HepG2 (cell line): ENCODE data around the gene PAK2. TPM values are rescaled to one million over a fixed set of nuclear protein-coding genes. Genes with fewer than 3 reads are reported as not detected.

Source experiments
- ATAC-seq: fragments of 200-7000 bp; cut with Tn5 transposase; 3 replicates; pipeline ENCODE4 v1.9.1; 2020; ENCODE audit warnings: mild to moderate bottlenecking, moderate library complexity
- BruUV-seq: library from RNA; stranded (reverse); fragments of 400-500 nt; replicated peaks from 2 replicates; lab custom pipeline; 2021; lab: Mats Ljungman, UMichigan
- CTCF ChIA-PET: fragments of 300-600 bp; formaldehyde crosslinking; extraction: SDS; loops from one replicate; lab custom pipeline; 2021; ENCODE audit warnings: low total read pairs, inconsistent platforms, low intra/inter-chr PET ratio; lab: Yijun Ruan, JAX
- POLR2A ChIA-PET: fragments of 350-600 bp; sonication (Branson Sonifier 250); formaldehyde crosslinking; loops from one replicate; lab custom pipeline; 2020; ENCODE audit warnings: antibody characterized with exemption, inconsistent platforms; lab: Yijun Ruan, JAX
- DNase-seq: peaks from one replicate; pipeline ENCODE4 v3.0.0-alpha.2; 2015; ENCODE audit warnings: low spot score
- FAIRE-seq: peaks from 3 replicates; lab custom pipeline; 2011; peaks lifted over from hg19 to GRCh38; lab: Jason Lieb, UNC
- H2AFZ ChIP-seq: one replicate; pipeline ENCODE4 v1.6.1; 2011; ENCODE audit warnings: low read length, inconsistent platforms
- H3K27ac ChIP-seq: fragments of 300-600 bp; 3 replicates; pipeline ENCODE4 v1.8.0; 2011; ENCODE audit warnings: mixed run types, mild to moderate bottlenecking, mixed read lengths, low read length, inconsistent platforms; ENCODE audit not compliant: insufficient read depth; ENCODE audit errors: extremely low read length
- H3K27me3 ChIP-seq, 2 experiments: fragments of 200-600 bp in 1 of 2; 2 replicates in 1 of 2; 3 replicates in 1 of 2; pipeline versions ENCODE4 v1.6.0 to v1.8.0; 2011; ENCODE audit warnings: low read length in 2 of 2, mild to moderate bottlenecking in 2 of 2, moderate library complexity in 2 of 2, inconsistent platforms in 1 of 2; ENCODE audit not compliant: insufficient read depth in 2 of 2, control insufficient read depth in 1 of 2
- H3K36me3 ChIP-seq, 2 experiments: fragments of 200-600 bp in 1 of 2; replicated peaks in 1 of 2; 2 replicates in 1 of 2; 3 replicates in 1 of 2; pipeline versions ENCODE4 v1.5.1 to v1.8.0; 2011; ENCODE audit warnings: low read length in 2 of 2, inconsistent platforms in 1 of 2; ENCODE audit not compliant: insufficient read depth in 2 of 2, control insufficient read depth in 1 of 2
- H3K4me1 ChIP-seq: 2 replicates; pipeline ENCODE4 v1.5.1; 2012; ENCODE audit warnings: low read length, inconsistent platforms; ENCODE audit not compliant: insufficient read depth
- H3K4me2 ChIP-seq: 2 replicates; pipeline ENCODE4 v1.6.0; 2011; ENCODE audit warnings: low read depth, low read length, inconsistent platforms
- H3K4me3 ChIP-seq, 3 experiments: fragments of 200-600 bp in 1 of 3; sonication (generic), shearing (Covaris generic) in 1 of 3; replicated peaks in 1 of 3; 2 replicates each; pipeline ENCODE4 v1.5.1; 2011 to 2016; ENCODE audit warnings: low read length in 3 of 3, inconsistent platforms in 2 of 3, low read depth in 2 of 3, mild to moderate bottlenecking in 2 of 3, control low read depth in 1 of 3, mixed read lengths in 1 of 3; ENCODE audit not compliant: insufficient read depth in 1 of 3
- H3K79me2 ChIP-seq: one replicate; pipeline ENCODE4 v1.6.1; 2011; ENCODE audit warnings: low read length, inconsistent platforms; ENCODE audit not compliant: insufficient read depth
- H3K9ac ChIP-seq: 2 replicates; pipeline ENCODE4 v1.6.0; 2011; ENCODE audit warnings: mild to moderate bottlenecking, low read depth, low read length, inconsistent platforms; ENCODE audit not compliant: insufficient read depth
- H3K9me3 ChIP-seq: 2 replicates; pipeline ENCODE4 v1.5.1; 2012; ENCODE audit warnings: mild to moderate bottlenecking, low read length
- H4K20me1 ChIP-seq: 2 replicates; pipeline ENCODE4 v1.6.0; 2011; ENCODE audit warnings: inconsistent platforms, mild to moderate bottlenecking, low read length, moderate library complexity; ENCODE audit not compliant: insufficient read depth
- FOSL1 ChIP-seq: sonication (generic); formaldehyde crosslinking; IDR thresholded peaks from 2 replicates; pipeline ENCODE4 v1.9.0; 2021; ENCODE audit warnings: missing genetic modification reagents, borderline replicate concordance
- FOSL2 ChIP-seq: sonication (generic); formaldehyde crosslinking; IDR thresholded peaks from 2 replicates; pipeline ENCODE4 v1.4.0; 2020; ENCODE audit warnings: missing genetic modification reagents
- MAFF ChIP-seq: IDR thresholded peaks from 2 replicates; pipeline ENCODE4 v1.6.1; 2011; ENCODE audit warnings: low read depth, low read length, improper control_type of control experiment
- MAFK ChIP-seq, 2 experiments: IDR thresholded peaks in 1 of 2; conservative IDR thresholded peaks in 1 of 2; 2 replicates each; pipeline ENCODE4 v1.6.1; 2011; ENCODE audit warnings: improper control_type of control experiment in 2 of 2, low read length in 2 of 2
- SOX13 ChIP-seq, 3 experiments: fragments of 450-650 bp in 1 of 3; sonication (generic) in 1 of 3; formaldehyde crosslinking in 1 of 3; IDR thresholded peaks in 2 of 3; conservative IDR thresholded peaks in 1 of 3; 2 replicates each; pipeline versions ENCODE4 v1.5.0 to v1.6.1; 2016 to 2020; ENCODE audit warnings: antibody characterized with exemption in 1 of 3, mild to moderate bottlenecking in 1 of 3, missing compliant biosample characterization in 1 of 3, missing genetic modification reagents in 1 of 3, moderate library complexity in 1 of 3
- TEAD3 ChIP-seq: optimal IDR thresholded peaks from 2 replicates; pipeline ENCODE3; 2016; ENCODE audit warnings: borderline replicate concordance
- ZSCAN25 ChIP-seq: sonication (generic); formaldehyde crosslinking; IDR thresholded peaks from 2 replicates; pipeline ENCODE4 v1.8.0; 2022; ENCODE audit warnings: mild to moderate bottlenecking, missing genetic modification reagents
- WGBS: methylation state at CpG from one replicate; pipeline ENCODE4 v1.1.6; 2017; ENCODE audit warnings: low lambda C conversion rate; 5-methylcytosine and 5-hydroxymethylcytosine counted together
- in situ Hi-C: cut with HindIII; loops from 2 replicates; pipeline ENCODE4 v1.10.0; 2017; ENCODE audit warnings: low pct_unique_long_range_greater_than_20kb; ENCODE audit not compliant: extremely low pct_ligation_motif_present
- intact Hi-C: fragments of 100-400 bp; cut with micrococcal nuclease; formaldehyde crosslinking; loops from one replicate; pipeline ENCODE4 v1.10.0; 2022; ENCODE audit not compliant: unreplicated experiment
- polyA plus RNA-seq, 8 experiments: library from polyadenylated mRNA; depleted of rRNA in 3 of 8; stranded (reverse) in 7 of 8; unstranded in 1 of 8; fragments of >200 nt; fragmentation: Illumina TruSeq in 4 of 8; extraction: Trizol in 4 of 8; gene quantifications; 2 replicates each; pipeline versions ENCODE4 v1.2.1 to v1.2.3, GENCODE V29; 2011 to 2016; ENCODE audit warnings: low read depth in 4 of 8, missing spikeins in 1 of 8, mixed read lengths in 1 of 8; ENCODE audit not compliant: insufficient read depth in 1 of 8
- total RNA-seq, 5 experiments: library from RNA; depleted of rRNA; stranded (reverse); fragments of >200 nt; fragmentation: Illumina TruSeq; extraction: Trizol; gene quantifications; 2 replicates each; pipeline ENCODE4 v1.2.3, GENCODE V29; 2016; ENCODE audit warnings: low read depth in 1 of 5
- TF ChIP-seq, protein P1 (sequence below): IDR thresholded peaks from 2 replicates; pipeline ENCODE4 v1.6.1; 2016
- TF ChIP-seq, protein P2 (sequence below): IDR thresholded peaks from 2 replicates; pipeline ENCODE4 v1.4.0; 2020; ENCODE audit warnings: mild to moderate bottlenecking, missing genetic modification reagents

Gene PAK2
- total and polyA plus RNA-seq, 2 of the 13 experiments (the other 11 are each of a cell fraction or from before 2014, with no cell fraction given), result 23.0 to 24.7 TPM

DNA sequence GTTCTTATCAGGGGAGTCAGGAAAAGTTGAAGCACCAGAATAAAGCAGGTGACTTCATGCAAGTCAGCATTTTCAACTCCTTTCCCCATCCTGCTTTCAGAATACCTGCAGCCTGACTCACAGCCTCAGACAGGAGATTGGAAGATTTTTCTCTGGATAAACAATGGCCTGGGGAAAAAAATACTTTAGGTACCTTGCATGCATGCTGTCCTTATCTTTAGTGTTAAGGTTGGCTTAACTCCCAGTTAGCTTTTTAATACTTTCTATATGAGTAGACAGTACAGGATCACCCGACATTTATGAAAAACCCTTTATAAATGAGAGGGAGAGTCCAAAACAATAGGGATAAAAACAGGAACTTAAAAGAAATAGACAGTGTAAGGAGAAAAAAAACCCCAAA, 53.6 kb downstream of the PAK2 start:
- Histone ChIP-seq H3K9ac (no peak overlapping the region), H3K27ac (peak overlapping the region; percentile 22), H3K4me3 (no peak overlapping the region), H2AFZ (no peak overlapping the region), H3K79me2 (peaks cover 29% of the 10 kb centered on the region), H3K4me1 (peaks cover 40% of the 10 kb centered on the region), H3K4me2 (no peak overlapping the region), H4K20me1 (peaks cover 15% of the 10 kb centered on the region; the same call in 1 of the 2 replicates), H3K9me3 (0 out of 2 replicates have a peak, but pooled peaks cover 3% of the 10 kb centered on the region), H3K36me3 (peaks cover 4 to 16% of the 10 kb centered on the region in 2 experiments; a peak in 2 of 5 replicates), H3K27me3 (no peaks in the 10 kb centered on the region)
- DNase-seq, result peak; percentile 84
- ChIA-PET CTCF (no interaction called here), POLR2A (no interaction called here)
- TF ChIP-seq MAFK (conservative IDR thresholded peaks at IDR 0.05 in 1 of 2, IDR thresholded peaks at IDR 0.05 in 1 of 2; ENCODE audit: low read length in 2 of 2) (peak; percentile 95 to 99), FOSL1 (CRISPR knock-in tag) (peak; percentile 49; the same call in 1 of the 2 replicates), MAFF (peak; percentile 96), FOSL2 (CRISPR knock-in tag) (peak; percentile 90), SOX13 (IDR thresholded peaks at IDR 0.05) (no peak), SOX13 (CRISPR knock-in tag; conservative IDR thresholded peaks at IDR 0.05 in 1 of 2, IDR thresholded peaks at IDR 0.05 in 1 of 2) (peak in 1 of 2 experiments; percentile 24; a peak in 1 of 4 replicates), ZSCAN25 (CRISPR knock-in tag) (no peak), TEAD3 (peak; percentile 69)
- TF ChIP-seq, protein P1, sequence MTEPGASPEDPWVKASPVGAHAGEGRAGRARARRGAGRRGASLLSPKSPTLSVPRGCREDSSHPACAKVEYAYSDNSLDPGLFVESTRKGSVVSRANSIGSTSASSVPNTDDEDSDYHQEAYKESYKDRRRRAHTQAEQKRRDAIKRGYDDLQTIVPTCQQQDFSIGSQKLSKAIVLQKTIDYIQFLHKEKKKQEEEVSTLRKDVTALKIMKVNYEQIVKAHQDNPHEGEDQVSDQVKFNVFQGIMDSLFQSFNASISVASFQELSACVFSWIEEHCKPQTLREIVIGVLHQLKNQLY (CRISPR knock-in tag), result no peak
- TF ChIP-seq, protein P2, sequence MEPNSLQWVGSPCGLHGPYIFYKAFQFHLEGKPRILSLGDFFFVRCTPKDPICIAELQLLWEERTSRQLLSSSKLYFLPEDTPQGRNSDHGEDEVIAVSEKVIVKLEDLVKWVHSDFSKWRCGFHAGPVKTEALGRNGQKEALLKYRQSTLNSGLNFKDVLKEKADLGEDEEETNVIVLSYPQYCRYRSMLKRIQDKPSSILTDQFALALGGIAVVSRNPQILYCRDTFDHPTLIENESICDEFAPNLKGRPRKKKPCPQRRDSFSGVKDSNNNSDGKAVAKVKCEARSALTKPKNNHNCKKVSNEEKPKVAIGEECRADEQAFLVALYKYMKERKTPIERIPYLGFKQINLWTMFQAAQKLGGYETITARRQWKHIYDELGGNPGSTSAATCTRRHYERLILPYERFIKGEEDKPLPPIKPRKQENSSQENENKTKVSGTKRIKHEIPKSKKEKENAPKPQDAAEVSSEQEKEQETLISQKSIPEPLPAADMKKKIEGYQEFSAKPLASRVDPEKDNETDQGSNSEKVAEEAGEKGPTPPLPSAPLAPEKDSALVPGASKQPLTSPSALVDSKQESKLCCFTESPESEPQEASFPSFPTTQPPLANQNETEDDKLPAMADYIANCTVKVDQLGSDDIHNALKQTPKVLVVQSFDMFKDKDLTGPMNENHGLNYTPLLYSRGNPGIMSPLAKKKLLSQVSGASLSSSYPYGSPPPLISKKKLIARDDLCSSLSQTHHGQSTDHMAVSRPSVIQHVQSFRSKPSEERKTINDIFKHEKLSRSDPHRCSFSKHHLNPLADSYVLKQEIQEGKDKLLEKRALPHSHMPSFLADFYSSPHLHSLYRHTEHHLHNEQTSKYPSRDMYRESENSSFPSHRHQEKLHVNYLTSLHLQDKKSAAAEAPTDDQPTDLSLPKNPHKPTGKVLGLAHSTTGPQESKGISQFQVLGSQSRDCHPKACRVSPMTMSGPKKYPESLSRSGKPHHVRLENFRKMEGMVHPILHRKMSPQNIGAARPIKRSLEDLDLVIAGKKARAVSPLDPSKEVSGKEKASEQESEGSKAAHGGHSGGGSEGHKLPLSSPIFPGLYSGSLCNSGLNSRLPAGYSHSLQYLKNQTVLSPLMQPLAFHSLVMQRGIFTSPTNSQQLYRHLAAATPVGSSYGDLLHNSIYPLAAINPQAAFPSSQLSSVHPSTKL, result peak; percentile 23; the same call in 1 of the 2 replicates
- BruUV-seq, result no TSS peak
- in situ Hi-C loops, result no loop called here
- FAIRE-seq, result peak; percentile 69
- WGBS, result 65% methylated on average over 1 of the region's 1 CpG
- ATAC-seq, result peak; percentile 72
- intact Hi-C loops, result no loop called here
